H1 (cell line): ENCODE measurements around the gene STX16.

Experiments used
- CEBPB ChIP-seq: IDR thresholded peaks from 2 replicates; pipeline ENCODE4 v1.6.1; 2012; ENCODE audit warnings: low read depth, low read length
- EGR1 ChIP-seq: IDR thresholded peaks from 2 replicates; pipeline ENCODE4 v1.6.1; 2011; ENCODE audit warnings: low read depth, low read length, borderline replicate concordance
- EP300 ChIP-seq, 2 experiments: IDR thresholded peaks; 1 replicate in 1 of 2; 2 replicates in 1 of 2; pipeline ENCODE4 v1.6.1; 2011 to 2012; ENCODE audit warnings: low read depth in 2 of 2, low read length in 2 of 2, mild to moderate bottlenecking in 2 of 2, borderline replicate concordance in 1 of 2, inconsistent platforms in 1 of 2, moderate library complexity in 1 of 2
- HDAC2 ChIP-seq, 2 experiments: fragments of 300-600 bp in 1 of 2; sonication (generic) in 1 of 2; IDR thresholded peaks; 2 replicates each; pipeline ENCODE4 v1.6.1; 2011 to 2012; ENCODE audit warnings: low read depth in 2 of 2, low read length in 2 of 2, mild to moderate bottlenecking in 2 of 2, moderate library complexity in 2 of 2, borderline replicate concordance in 1 of 2, inconsistent platforms in 1 of 2
- POLR2A ChIP-seq, 2 experiments: IDR thresholded peaks; 1 replicate in 1 of 2; 2 replicates in 1 of 2; pipeline ENCODE4 v1.6.1; 2011; ENCODE audit warnings: low read depth in 2 of 2, low read length in 2 of 2, mild to moderate bottlenecking in 2 of 2; ENCODE audit errors: control extremely low read depth in 1 of 2
- POLR2AphosphoS5 ChIP-seq: IDR thresholded peaks from 2 replicates; pipeline ENCODE4 v1.6.1; 2011; ENCODE audit warnings: low read depth, low read length
- SIN3A ChIP-seq, 2 experiments: IDR thresholded peaks in 1 of 2; conservative IDR thresholded peaks in 1 of 2; 2 replicates each; pipeline ENCODE4 v1.6.1; 2011 to 2012; ENCODE audit warnings: low read length in 2 of 2, improper control_type of control experiment in 1 of 2, low read depth in 1 of 2, mild to moderate bottlenecking in 1 of 2
- SRF ChIP-seq: IDR thresholded peaks from 2 replicates; pipeline ENCODE4 v1.6.1; 2011; ENCODE audit warnings: mild to moderate bottlenecking, low read depth, low read length, moderate library complexity
- TF ChIP-seq, protein P1 (sequence below), 3 experiments: IDR thresholded peaks; 1 replicate in 2 of 3; 2 replicates in 1 of 3; pipeline versions ENCODE4 v1.5.1 to v1.6.1; 2011; ENCODE audit warnings: low read length in 3 of 3, mild to moderate bottlenecking in 3 of 3, inconsistent platforms in 2 of 3, low read depth in 1 of 3, moderate library complexity in 1 of 3; ENCODE audit not compliant: insufficient read depth in 1 of 3; ENCODE audit errors: control extremely low read depth in 1 of 3
- TF ChIP-seq, protein P2 (sequence below): IDR thresholded peaks from 2 replicates; pipeline ENCODE4 v1.6.1; 2011; ENCODE audit warnings: low read length, improper control_type of control experiment

DNA sequence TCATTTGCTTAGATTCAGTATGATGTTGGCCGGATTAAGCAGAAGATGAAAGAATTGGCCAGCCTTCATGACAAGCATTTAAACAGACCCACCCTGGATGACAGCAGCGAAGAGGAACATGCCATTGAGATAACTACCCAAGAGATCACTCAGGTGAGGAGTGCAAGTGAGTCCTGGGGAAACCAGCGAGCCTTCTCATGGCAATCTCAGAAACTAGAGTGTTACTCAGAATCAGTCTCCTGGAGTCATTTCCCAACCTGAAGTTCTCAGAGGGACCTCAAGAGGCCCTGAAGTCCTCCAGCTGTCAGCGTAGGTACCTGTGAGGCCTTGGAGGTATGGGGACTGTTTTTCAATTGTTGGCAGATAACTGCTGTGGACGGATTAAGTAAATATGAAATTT, 16.9 kb downstream of the STX16 start:
- TF ChIP-seq, protein P1, sequence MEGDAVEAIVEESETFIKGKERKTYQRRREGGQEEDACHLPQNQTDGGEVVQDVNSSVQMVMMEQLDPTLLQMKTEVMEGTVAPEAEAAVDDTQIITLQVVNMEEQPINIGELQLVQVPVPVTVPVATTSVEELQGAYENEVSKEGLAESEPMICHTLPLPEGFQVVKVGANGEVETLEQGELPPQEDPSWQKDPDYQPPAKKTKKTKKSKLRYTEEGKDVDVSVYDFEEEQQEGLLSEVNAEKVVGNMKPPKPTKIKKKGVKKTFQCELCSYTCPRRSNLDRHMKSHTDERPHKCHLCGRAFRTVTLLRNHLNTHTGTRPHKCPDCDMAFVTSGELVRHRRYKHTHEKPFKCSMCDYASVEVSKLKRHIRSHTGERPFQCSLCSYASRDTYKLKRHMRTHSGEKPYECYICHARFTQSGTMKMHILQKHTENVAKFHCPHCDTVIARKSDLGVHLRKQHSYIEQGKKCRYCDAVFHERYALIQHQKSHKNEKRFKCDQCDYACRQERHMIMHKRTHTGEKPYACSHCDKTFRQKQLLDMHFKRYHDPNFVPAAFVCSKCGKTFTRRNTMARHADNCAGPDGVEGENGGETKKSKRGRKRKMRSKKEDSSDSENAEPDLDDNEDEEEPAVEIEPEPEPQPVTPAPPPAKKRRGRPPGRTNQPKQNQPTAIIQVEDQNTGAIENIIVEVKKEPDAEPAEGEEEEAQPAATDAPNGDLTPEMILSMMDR (IDR thresholded peaks at IDR 0.05; ENCODE audit: control extremely low read depth in 1 of 3, insufficient read depth in 1 of 3, low read depth in 1 of 3, low read length in 3 of 3): no peak
- no peak for TF ChIP-seq SIN3A (conservative IDR thresholded peaks at IDR 0.05 in 1 of 2, IDR thresholded peaks at IDR 0.05 in 1 of 2; ENCODE audit: low read depth in 1 of 2, low read length in 2 of 2)
- no peak for TF ChIP-seq CEBPB
- no peak for TF ChIP-seq HDAC2 (IDR thresholded peaks at IDR 0.05; ENCODE audit: borderline replicate concordance in 1 of 2, low read depth in 2 of 2, low read length in 2 of 2)
- TF ChIP-seq SRF: no peak
- no peak for TF ChIP-seq POLR2AphosphoS5
- no peak for TF ChIP-seq POLR2A (IDR thresholded peaks at IDR 0.05; ENCODE audit: control extremely low read depth in 1 of 2, low read depth in 2 of 2, low read length in 2 of 2)
- no peak for TF ChIP-seq EP300 (IDR thresholded peaks at IDR 0.05; ENCODE audit: borderline replicate concordance in 1 of 2, low read depth in 2 of 2, low read length in 2 of 2)
- no peak for TF ChIP-seq EGR1
- TF ChIP-seq, protein P2, sequence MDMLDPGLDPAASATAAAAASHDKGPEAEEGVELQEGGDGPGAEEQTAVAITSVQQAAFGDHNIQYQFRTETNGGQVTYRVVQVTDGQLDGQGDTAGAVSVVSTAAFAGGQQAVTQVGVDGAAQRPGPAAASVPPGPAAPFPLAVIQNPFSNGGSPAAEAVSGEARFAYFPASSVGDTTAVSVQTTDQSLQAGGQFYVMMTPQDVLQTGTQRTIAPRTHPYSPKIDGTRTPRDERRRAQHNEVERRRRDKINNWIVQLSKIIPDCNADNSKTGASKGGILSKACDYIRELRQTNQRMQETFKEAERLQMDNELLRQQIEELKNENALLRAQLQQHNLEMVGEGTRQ: no peak
